LNCAP (cell line): Measurements from ENCODE around the gene SH2D1B.

Experiments
- TF ChIP-seq, protein P1 (sequence below): fragments of 450-650 bp; IDR thresholded peaks from 2 replicates; pipeline ENCODE4 v1.5.1; 2017; ENCODE audit warnings: mild to moderate bottlenecking

The SH2D1B gene

DNA sequence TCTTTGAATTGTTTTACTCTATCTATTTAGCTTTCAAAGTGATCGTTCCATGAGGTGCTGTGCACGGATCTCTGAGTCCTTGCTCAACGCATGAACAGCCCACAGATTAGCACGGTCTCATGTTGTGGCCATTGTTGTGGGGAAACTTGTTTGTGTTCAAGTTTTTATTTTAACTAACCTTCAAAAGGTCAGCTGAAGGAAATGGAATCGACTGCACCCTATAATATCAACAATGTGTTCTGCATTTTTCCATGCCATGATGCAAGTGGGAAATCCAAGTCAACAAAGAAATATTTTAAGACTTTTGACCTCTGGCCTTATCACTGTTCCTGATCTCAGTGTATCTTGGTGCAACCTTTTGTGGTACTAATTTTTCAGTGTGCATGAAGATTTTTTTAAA lies 6.1 kb downstream of the SH2D1B start:
- TF ChIP-seq, protein P1, sequence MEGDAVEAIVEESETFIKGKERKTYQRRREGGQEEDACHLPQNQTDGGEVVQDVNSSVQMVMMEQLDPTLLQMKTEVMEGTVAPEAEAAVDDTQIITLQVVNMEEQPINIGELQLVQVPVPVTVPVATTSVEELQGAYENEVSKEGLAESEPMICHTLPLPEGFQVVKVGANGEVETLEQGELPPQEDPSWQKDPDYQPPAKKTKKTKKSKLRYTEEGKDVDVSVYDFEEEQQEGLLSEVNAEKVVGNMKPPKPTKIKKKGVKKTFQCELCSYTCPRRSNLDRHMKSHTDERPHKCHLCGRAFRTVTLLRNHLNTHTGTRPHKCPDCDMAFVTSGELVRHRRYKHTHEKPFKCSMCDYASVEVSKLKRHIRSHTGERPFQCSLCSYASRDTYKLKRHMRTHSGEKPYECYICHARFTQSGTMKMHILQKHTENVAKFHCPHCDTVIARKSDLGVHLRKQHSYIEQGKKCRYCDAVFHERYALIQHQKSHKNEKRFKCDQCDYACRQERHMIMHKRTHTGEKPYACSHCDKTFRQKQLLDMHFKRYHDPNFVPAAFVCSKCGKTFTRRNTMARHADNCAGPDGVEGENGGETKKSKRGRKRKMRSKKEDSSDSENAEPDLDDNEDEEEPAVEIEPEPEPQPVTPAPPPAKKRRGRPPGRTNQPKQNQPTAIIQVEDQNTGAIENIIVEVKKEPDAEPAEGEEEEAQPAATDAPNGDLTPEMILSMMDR: no peak

DNA sequence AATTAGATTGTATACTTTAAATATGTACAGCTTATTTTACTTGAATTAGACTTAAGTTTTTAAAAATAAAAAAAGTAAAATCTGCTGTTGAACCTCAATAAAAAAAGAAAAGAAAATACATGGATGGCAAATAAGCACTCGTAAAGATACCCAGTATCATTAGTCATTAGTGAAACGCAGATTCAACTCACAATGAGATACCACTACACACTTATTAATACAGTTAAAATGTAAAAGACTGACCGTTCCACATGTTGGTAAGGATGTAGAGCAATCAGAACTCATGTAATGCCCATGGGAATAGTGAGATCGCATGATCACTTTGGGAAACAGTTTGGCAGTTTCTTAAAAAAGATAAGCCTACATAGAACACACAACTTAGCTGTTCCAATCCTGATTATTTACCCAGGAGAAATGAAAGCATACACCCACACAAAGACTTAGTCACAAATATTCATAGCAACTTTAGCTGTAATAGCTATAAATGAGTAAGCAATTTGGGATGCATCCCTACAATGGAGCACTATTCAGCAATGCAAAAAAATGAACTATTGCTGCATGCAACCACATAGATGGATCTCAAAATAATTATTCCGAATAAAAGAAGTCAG lies 7.3 kb downstream of the SH2D1B start:
- TF ChIP-seq, protein P1: no peak

DNA sequence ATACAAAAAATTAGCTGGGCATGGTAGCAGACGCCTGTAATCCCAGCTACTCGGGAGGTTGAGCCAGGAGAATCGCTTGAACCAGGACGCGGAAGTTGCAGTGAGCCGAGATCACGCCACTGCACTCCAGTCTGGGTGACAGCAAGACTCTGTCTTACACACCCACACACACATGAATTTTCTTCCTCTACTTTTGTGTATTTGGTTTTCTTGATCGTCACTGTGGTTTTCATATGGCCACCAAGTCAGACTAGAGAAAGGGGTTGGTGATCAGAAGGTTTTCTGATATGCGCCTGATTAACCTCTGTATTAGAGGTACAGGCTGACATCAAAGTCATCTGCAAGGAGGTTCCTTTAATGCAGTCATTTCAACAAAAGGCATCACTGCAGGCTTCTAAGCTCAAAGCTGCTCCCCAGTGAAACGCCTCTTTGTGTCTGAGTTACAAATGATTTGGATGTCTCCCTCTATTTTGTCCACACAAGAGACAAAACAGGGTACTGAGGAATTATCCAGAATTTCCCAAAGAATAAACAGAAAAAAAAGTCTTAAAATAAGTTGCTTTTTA lies 11.1 kb downstream of the SH2D1B start:
- TF ChIP-seq, protein P1: no peak

DNA sequence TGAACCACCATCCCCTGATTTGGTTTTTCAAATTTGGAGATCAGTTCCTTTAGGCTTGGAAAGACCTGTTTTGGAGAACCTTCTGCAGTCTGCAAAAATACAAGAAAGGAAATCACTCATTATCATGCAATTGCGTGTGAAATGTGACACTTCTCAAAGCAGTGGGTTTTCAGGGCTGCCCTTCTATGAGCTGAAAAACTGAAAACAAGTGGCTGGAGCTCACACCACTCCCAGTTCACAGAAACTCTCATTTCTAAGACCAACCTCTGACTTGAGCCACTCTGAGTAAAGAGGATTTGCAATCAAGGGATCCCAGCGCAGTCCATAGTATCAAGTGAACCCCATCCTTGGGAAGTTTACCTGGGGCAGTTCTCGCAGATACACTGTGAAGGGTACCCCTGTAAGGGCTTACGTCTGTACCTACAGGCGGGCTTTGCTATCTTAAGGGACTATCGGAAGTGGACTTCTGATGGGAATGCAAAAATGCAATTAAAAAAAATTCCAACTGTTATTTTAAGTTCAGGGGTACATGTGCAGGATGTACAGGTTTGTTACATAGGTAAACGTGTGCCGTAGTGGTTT lies 12.8 kb downstream of the SH2D1B start:
- TF ChIP-seq, protein P1: no peak

DNA sequence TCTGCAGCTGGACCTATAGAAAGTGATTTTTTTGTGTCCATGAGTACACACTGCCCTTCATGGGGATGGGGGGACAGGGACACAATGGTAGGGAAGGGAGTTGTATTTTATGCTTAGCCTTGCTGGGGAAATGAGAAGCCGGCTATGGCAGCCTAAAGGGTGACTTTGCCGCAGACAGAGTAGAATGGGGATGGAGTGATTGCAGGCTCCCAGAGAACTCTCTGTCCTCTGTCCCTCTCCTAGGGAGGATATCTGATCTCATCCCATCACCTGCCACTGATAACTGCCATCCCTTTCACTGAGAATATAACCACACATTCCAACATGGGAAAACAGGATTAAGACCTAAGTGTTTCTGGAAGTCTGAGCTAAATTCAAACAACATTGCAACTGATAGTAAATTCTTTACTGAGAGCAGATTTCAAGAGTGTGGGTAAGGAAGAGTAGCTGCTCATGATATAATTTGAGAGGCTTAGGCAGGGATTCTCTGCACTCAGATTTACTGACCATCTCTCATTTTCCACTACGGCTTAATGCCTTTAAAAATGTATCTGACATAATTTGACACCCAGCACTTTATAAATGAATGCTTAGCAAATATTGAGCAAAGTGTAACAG lies 13.9 kb downstream of the SH2D1B start:
- TF ChIP-seq, protein P1: no peak

DNA sequence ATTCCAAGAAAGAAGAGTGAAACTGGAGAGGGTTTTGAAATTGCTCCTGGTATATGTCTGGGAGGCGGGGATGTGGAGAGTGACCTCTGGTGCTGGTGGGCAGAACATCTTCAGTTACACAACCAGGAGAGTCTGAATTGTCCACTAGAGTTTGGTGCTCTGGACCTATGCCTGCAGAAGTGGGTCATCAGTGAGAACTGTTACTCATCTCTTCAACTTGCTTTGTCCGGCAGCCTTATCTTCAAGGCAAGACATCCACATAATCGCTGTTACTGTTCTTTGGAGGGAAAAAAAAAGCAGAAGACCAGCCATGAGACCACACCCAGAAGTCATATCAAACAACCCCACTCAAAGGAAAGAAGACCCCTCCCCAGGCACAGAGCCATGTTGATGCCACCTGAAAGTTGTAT lies 14.9 kb downstream of the SH2D1B start:
- TF ChIP-seq, protein P1: no peak

DNA sequence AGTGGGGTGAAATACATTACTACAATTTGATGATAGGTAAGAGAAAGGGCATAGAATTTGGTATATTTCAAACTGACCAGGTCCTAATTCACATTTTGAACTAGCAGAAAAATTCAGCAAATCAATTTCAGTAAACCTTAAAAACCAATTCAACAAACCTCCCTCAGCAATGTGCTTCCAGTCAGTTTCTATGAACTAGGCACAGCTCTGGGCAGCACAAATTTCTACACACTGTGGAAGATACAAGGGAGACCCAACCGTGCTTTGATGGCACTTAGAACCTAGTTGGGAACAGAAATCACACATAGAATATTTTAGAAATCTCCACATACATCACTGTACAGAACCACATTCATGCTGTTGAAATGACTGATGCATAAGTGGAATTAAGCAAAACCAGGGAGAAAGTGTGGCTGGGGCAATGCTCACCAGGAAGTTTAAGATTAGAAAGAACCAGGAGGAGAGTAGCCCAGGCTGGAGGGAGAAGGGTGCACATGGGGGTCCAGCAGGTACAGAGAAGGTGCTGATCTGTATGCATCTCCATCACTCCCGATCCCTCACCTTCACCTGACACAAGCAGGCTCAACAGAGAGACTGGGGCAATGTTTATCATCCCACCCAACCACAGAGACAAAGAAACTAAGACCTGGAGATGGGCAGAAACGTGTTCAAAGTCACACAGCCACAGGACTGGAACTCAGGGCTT lies 15.6 kb downstream of the SH2D1B start:
- TF ChIP-seq, protein P1: no peak
